Keratinocyte (primary cell): ENCODE data around the gene SREK1IP1. TPM values are rescaled to one million over a fixed set of nuclear protein-coding genes. Genes with fewer than 3 reads are reported as not detected.

Experiments used
- DNase-seq: peaks from one replicate; pipeline ENCODE4 v3.0.0-alpha.2; 2011; ENCODE audit warnings: low read depth, missing footprints, low spot score
- FAIRE-seq: peaks from 2 replicates; lab custom pipeline; 2011; peaks lifted over from hg19 to GRCh38; lab: Jason Lieb, UNC
- H2AFZ ChIP-seq: 2 replicates; pipeline ENCODE4 v1.6.0; 2012; ENCODE audit warnings: low read length, control low read depth, inconsistent platforms; ENCODE audit not compliant: control insufficient read depth
- H3K27ac ChIP-seq: 2 replicates; pipeline ENCODE4 v1.5.1; 2011; ENCODE audit warnings: low read length; ENCODE audit not compliant: control insufficient read depth, insufficient read depth
- H3K27me3 ChIP-seq: 3 replicates; pipeline ENCODE4 v1.6.0; 2011; ENCODE audit warnings: low read length; ENCODE audit not compliant: control insufficient read depth, insufficient read depth; ENCODE audit errors: extremely low read depth
- H3K36me3 ChIP-seq, 2 experiments: 2 replicates in 1 of 2; 3 replicates in 1 of 2; pipeline ENCODE4 v1.5.1; 2011; ENCODE audit warnings: low read length in 2 of 2, mild to moderate bottlenecking in 1 of 2; ENCODE audit not compliant: control insufficient read depth in 2 of 2, insufficient read depth in 2 of 2; ENCODE audit errors: extremely low read depth in 1 of 2
- H3K4me1 ChIP-seq: 3 replicates; pipeline ENCODE4 v1.5.1; 2011; ENCODE audit warnings: low read length; ENCODE audit not compliant: control insufficient read depth, insufficient read depth; ENCODE audit errors: extremely low read depth
- H3K4me2 ChIP-seq: 3 replicates; pipeline ENCODE4 v1.6.0; 2011; ENCODE audit warnings: low read depth, low read length; ENCODE audit not compliant: control insufficient read depth, insufficient read depth; ENCODE audit errors: extremely low read depth
- H3K4me3 ChIP-seq, 3 experiments: fragments of 200-600 bp in 1 of 3; sonication (generic) in 1 of 3; 2 replicates in 2 of 3; 3 replicates in 1 of 3; pipeline ENCODE4 v1.5.1; 2011 to 2016; ENCODE audit warnings: low read length in 3 of 3, mild to moderate bottlenecking in 3 of 3, control low read depth in 2 of 3, inconsistent platforms in 1 of 3, low read depth in 1 of 3, mixed read lengths in 1 of 3, mixed run types in 1 of 3, moderate library complexity in 1 of 3; ENCODE audit not compliant: control insufficient read depth in 2 of 3, insufficient read depth in 2 of 3; ENCODE audit errors: extremely low read depth in 1 of 3
- H3K79me2 ChIP-seq: 2 replicates; pipeline ENCODE4 v1.6.0; 2012; ENCODE audit warnings: low read length; ENCODE audit not compliant: control insufficient read depth, insufficient read depth
- H3K9ac ChIP-seq: 3 replicates; pipeline ENCODE4 v1.6.0; 2011; ENCODE audit warnings: low read length; ENCODE audit not compliant: control insufficient read depth, insufficient read depth; ENCODE audit errors: extremely low read depth
- H3K9me1 ChIP-seq: 3 replicates; pipeline ENCODE4 v1.6.0; 2011; ENCODE audit warnings: low read length; ENCODE audit not compliant: control insufficient read depth, insufficient read depth; ENCODE audit errors: extremely low read depth
- H3K9me3 ChIP-seq: 2 replicates; pipeline ENCODE4 v1.5.1; 2012; ENCODE audit warnings: low read depth, low read length; ENCODE audit not compliant: control insufficient read depth
- H4K20me1 ChIP-seq: 3 replicates; pipeline ENCODE4 v1.6.0; 2011; ENCODE audit warnings: low read length; ENCODE audit not compliant: control insufficient read depth, insufficient read depth; ENCODE audit errors: extremely low read depth
- CTCF ChIP-seq, 3 experiments: IDR thresholded peaks in 1 of 3; conservative IDR thresholded peaks in 1 of 3; optimal IDR thresholded peaks in 1 of 3; 2 replicates in 2 of 3; 3 replicates in 1 of 3; pipeline versions ENCODE3 to v1.5.1; 2011; ENCODE audit warnings: low read length in 3 of 3, mild to moderate bottlenecking in 3 of 3, moderate library complexity in 2 of 3, control low read depth in 1 of 3, inconsistent platforms in 1 of 3; ENCODE audit not compliant: insufficient read depth in 2 of 3; ENCODE audit errors: extremely low read depth in 1 of 3
- EZH2 ChIP-seq: IDR thresholded peaks from one replicate; pipeline ENCODE4 v1.6.1; 2012; ENCODE audit warnings: inconsistent platforms, mild to moderate bottlenecking, low read length, moderate library complexity
- dilution Hi-C: fragments of 300-500 bp; cut with MboI; formaldehyde crosslinking; loops from one replicate; pipeline ENCODE4 v1.7.0; 2020; ENCODE audit warnings: low sequenced_read_pairs; ENCODE audit not compliant: extremely low pct_ligation_motif_present
- polyA minus RNA-seq, 3 experiments: library from RNA; depleted of rRNA, polyadenylated mRNA; stranded (reverse); fragments of >200 nt; gene quantifications; 1 replicate in 1 of 3; 2 replicates in 1 of 3; 3 replicates in 1 of 3; pipeline ENCODE4 v1.2.3, GENCODE V29; 2011
- polyA plus RNA-seq, 5 experiments: library from polyadenylated mRNA; depleted of rRNA in 3 of 5; stranded (reverse) in 3 of 5; stranded (forward) in 1 of 5; unstranded in 1 of 5; fragments of >200 nt; gene quantifications; 1 replicate in 1 of 5; 2 replicates in 3 of 5; 3 replicates in 1 of 5; pipeline versions ENCODE4 v1.2.1 to v1.2.3, GENCODE V29; 2011 to 2012; ENCODE audit warnings: missing spikeins in 2 of 5, low read depth in 1 of 5, low replicate concordance in 1 of 5

The SREK1IP1 gene
- polyA plus RNA-seq (6.5 to 10.8 TPM (median 7.7 TPM) in 3 replicates), polyA minus RNA-seq (7.0 to 12.1 TPM (median 11.8 TPM) in 3 replicates)
- 71.2 TPM for polyA plus RNA-seq (2011; ENCODE audit: low read depth)
- polyA plus RNA-seq (2011; cell fraction: cytosol; rRNA removed), result 6.0 and 8.9 TPM in 2 replicates
- polyA plus RNA-seq (2011; cell fraction: nucleus; rRNA removed), result 7.4 and 9.5 TPM in 2 replicates
- 16.6 and 17.7 TPM in 2 replicates for polyA plus RNA-seq (2012; ENCODE audit: low replicate concordance)
- 7.5 TPM for polyA minus RNA-seq (2011; cell fraction: cytosol; rRNA and poly(A)+ RNA removed)
- 5.2 and 10.7 TPM in 2 replicates for polyA minus RNA-seq (2011; cell fraction: nucleus; rRNA and poly(A)+ RNA removed)

GRCh38 chr5:64768358-64769312, at the start of gene SREK1IP1, which contains the start of gene CWC27:
Gene SREK1IP1 (minus strand): TSS chr5:64768691. CDS start chr5:64768517, 174 bp downstream.
Gene CWC27 (plus strand): TSS chr5:64768930. CDS start chr5:64769147, 217 bp downstream.
- H3K9me3 ChIP-seq, result no peaks in the 10 kb centered on the region
- H3K9me1 ChIP-seq, result no peaks in the 10 kb centered on the region
- DNase-seq, result no peak
- peak; percentile 43 for FAIRE-seq
- dilution Hi-C loops, result no loop called here
- peaks cover 2 to 14% of the 10 kb centered on the region in 2 experiments for H3K36me3 ChIP-seq
- H3K27me3 ChIP-seq, result no peaks in the 10 kb centered on the region
- peak within 1 kb of the TSS; percentile 98 for H3K27ac ChIP-seq
- H2AFZ ChIP-seq, result peak within 1 kb of the TSS; percentile 99
- peaks cover 44% of the 10 kb centered on the region for H3K4me1 ChIP-seq
- H3K9ac ChIP-seq, result peak within 1 kb of the TSS; percentile 99
- peak within 1 kb of the TSS; percentile 99 for H3K4me2 ChIP-seq
- peak within 1 kb of the TSS; percentile 68 to 88 (median 85) for H3K4me3 ChIP-seq
- H3K79me2 ChIP-seq, result peaks cover 83% of the 10 kb centered on the region
- TF ChIP-seq EZH2, result no peak
- peak in 2 of 3 experiments; percentile 4 to 5 for TF ChIP-seq CTCF (optimal IDR thresholded peaks at IDR 0.05 in 1 of 3, IDR thresholded peaks at IDR 0.05 in 1 of 3, conservative IDR thresholded peaks at IDR 0.05 in 1 of 3; ENCODE audit: extremely low read depth in 1 of 3, insufficient read depth in 2 of 3, low read length in 3 of 3)
- no peaks in the 10 kb centered on the region for H4K20me1 ChIP-seq

- Histone ChIP-seq H3K4me3 (no peak overlapping the region), H3K27ac (no peak overlapping the region), H3K79me2 (no peaks in the 10 kb centered on the region), H3K9me3 (no peaks in the 10 kb centered on the region), H3K9ac (no peak overlapping the region), H3K36me3 (no peaks in the 10 kb centered on the region), H2AFZ (no peak overlapping the region), H3K27me3 (no peaks in the 10 kb centered on the region), H3K9me1 (no peaks in the 10 kb centered on the region), H4K20me1 (no peaks in the 10 kb centered on the region), H3K4me1 (no peaks in the 10 kb centered on the region), H3K4me2 (no peak overlapping the region)
- DNase-seq, result no peak
- dilution Hi-C loops, result no loop called here
- TF ChIP-seq CTCF (optimal IDR thresholded peaks at IDR 0.05 in 1 of 3, IDR thresholded peaks at IDR 0.05 in 1 of 3, conservative IDR thresholded peaks at IDR 0.05 in 1 of 3; ENCODE audit: extremely low read depth in 1 of 3, insufficient read depth in 2 of 3, low read length in 3 of 3), result no peak
- TF ChIP-seq EZH2, result no peak
- FAIRE-seq, result no peak
Measured at GRCh38 chr5:64818245-64818644, 49.8 kb upstream of the SREK1IP1 start.
